ES-I3 (cell line): ENCODE data around the gene DOK4.
A peak's percentile ranks its signal among the peaks of the same experiment; 100 is the strongest.

ENCODE experiments used
- H3K36me3 ChIP-seq: 2 replicates; pipeline ENCODE4 v1.6.1; 2013; ENCODE audit warnings: mild to moderate bottlenecking, low read length, control low read depth, moderate library complexity; ENCODE audit not compliant: insufficient read depth
- H3K4me1 ChIP-seq: 2 replicates; pipeline ENCODE4 v1.6.1; 2013; ENCODE audit warnings: mild to moderate bottlenecking, control low read depth, low read length; ENCODE audit not compliant: insufficient read depth
- H3K9ac ChIP-seq: 2 replicates; pipeline ENCODE4 v1.6.1; 2013; ENCODE audit warnings: low read depth, mild to moderate bottlenecking, low read length, moderate library complexity
- H3K9me3 ChIP-seq: 2 replicates; pipeline ENCODE4 v1.6.1; 2013; ENCODE audit warnings: mild to moderate bottlenecking, low read length, moderate library complexity; ENCODE audit not compliant: control insufficient read depth, insufficient read depth

DOK4 gene

GRCh38 chr16:57485916-57486857 is at the start of gene DOK4:
TSS of gene DOK4 (minus strand) at chr16:57486493. CDS start at chr16:57479507, 6,986 bp downstream.
- Histone ChIP-seq H3K36me3 (no peaks in the 10 kb centered on the region), H3K4me1 (peaks cover 6% of the 10 kb centered on the region; the same call in 1 of the 2 replicates), H3K9ac (peak within 1 kb of the TSS; percentile 79), H3K9me3 (no peaks in the 10 kb centered on the region)

- H3K9ac ChIP-seq, result peak overlapping the region; percentile 88
- H3K36me3 ChIP-seq, result no peaks in the 10 kb centered on the region
- peaks cover 46% of the 10 kb centered on the region for H3K4me1 ChIP-seq
- H3K9me3 ChIP-seq, result no peaks in the 10 kb centered on the region
These were observed 49.5 kb upstream of the DOK4 start for GRCh38 chr16:57535680-57536305.

GRCh38 chr16:57534881-57535658 is 48.8 kb upstream of the DOK4 start:
- peaks cover 53% of the 10 kb centered on the region for H3K4me1 ChIP-seq
- H3K9ac ChIP-seq, result 0 out of 2 replicates have a peak overlapping the region, but pooled peaks have one; percentile 52
- no peaks in the 10 kb centered on the region for H3K36me3 ChIP-seq
- no peaks in the 10 kb centered on the region for H3K9me3 ChIP-seq

- Histone ChIP-seq H3K4me1 (peaks cover 57% of the 10 kb centered on the region), H3K9me3 (no peaks in the 10 kb centered on the region), H3K9ac (no peak overlapping the region), H3K36me3 (no peaks in the 10 kb centered on the region)
These were observed 48.1 kb upstream of the DOK4 start for GRCh38 chr16:57534337-57534880.

GRCh38 chr16:57533431-57534336 is 47.4 kb upstream of the DOK4 start:
- Histone ChIP-seq H3K36me3 (no peaks in the 10 kb centered on the region), H3K9me3 (no peaks in the 10 kb centered on the region), H3K4me1 (peaks cover 57% of the 10 kb centered on the region), H3K9ac (no peak overlapping the region)

GRCh38 chr16:57532266-57532625 is 46.0 kb upstream of the DOK4 start:
- no peaks in the 10 kb centered on the region for H3K36me3 ChIP-seq
- no peak overlapping the region for H3K9ac ChIP-seq
- H3K9me3 ChIP-seq, result no peaks in the 10 kb centered on the region
- H3K4me1 ChIP-seq, result peaks cover 51% of the 10 kb centered on the region

GRCh38 chr16:57531635-57532265 is 45.5 kb upstream of the DOK4 start:
- Histone ChIP-seq H3K9me3 (no peaks in the 10 kb centered on the region), H3K9ac (no peak overlapping the region), H3K36me3 (no peaks in the 10 kb centered on the region), H3K4me1 (peaks cover 51% of the 10 kb centered on the region)

- peaks cover 51% of the 10 kb centered on the region for H3K4me1 ChIP-seq
- H3K9me3 ChIP-seq, result no peaks in the 10 kb centered on the region
- H3K36me3 ChIP-seq, result no peaks in the 10 kb centered on the region
- H3K9ac ChIP-seq, result no peak overlapping the region
These were observed 44.9 kb upstream of the DOK4 start for GRCh38 chr16:57531253-57531575.

- H3K36me3 ChIP-seq, result no peaks in the 10 kb centered on the region
- no peaks in the 10 kb centered on the region for H3K9me3 ChIP-seq
- H3K9ac ChIP-seq, result 0 out of 2 replicates have a peak overlapping the region, but pooled peaks have one; percentile 16
- peaks cover 51% of the 10 kb centered on the region for H3K4me1 ChIP-seq
These were observed 44.4 kb upstream of the DOK4 start for GRCh38 chr16:57530522-57531252.

GRCh38 chr16:57530104-57530521 is 43.8 kb upstream of the DOK4 start:
- Histone ChIP-seq H3K9ac (peak overlapping the region; percentile 82; the same call in 1 of the 2 replicates), H3K36me3 (no peaks in the 10 kb centered on the region), H3K9me3 (no peaks in the 10 kb centered on the region), H3K4me1 (peaks cover 47% of the 10 kb centered on the region)

- no peaks in the 10 kb centered on the region for H3K36me3 ChIP-seq
- peak overlapping the region; percentile 82; the same call in 1 of the 2 replicates for H3K9ac ChIP-seq
These were observed 43.3 kb upstream of the DOK4 start for GRCh38 chr16:57529391-57530103.

More at GRCh38 chr16:57529391-57530103, 43.3 kb upstream of the DOK4 start:
- Histone ChIP-seq H3K9me3 (no peaks in the 10 kb centered on the region), H3K4me1 (peaks cover 46% of the 10 kb centered on the region)
